ENCODE data around the gene CAPSL.
"Not testable (repeated sequence)": the region's sequence is repeated elsewhere in the genome, so short reads cannot be mapped to it uniquely, and the experiment has no call there.

CAPSL gene

DNA sequence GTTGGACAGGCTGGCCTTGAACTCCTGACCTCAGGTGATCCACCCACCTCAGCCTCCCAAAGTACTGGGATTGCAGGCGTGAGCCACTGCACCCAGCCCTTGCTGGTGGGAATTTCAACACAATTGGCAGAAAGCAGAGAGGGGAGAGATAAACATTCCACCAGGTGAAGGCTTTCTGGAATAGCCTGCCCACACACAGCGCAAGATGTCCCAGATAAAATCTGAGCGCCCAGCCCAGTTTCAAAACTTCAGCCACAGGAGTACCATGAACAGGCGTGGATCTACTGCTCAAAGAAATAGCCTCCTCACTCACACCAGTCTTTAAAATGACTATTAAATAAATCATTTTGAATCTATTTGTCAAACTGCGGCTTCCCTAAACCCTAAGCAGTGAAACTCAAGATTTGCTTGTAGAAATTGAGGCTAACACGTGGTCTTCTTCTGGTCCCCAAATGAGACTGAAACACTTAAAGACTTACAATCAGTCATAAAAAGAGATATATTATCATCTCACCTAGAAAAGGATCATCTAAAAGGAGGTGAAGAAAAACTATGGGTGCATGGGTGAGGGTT is 34.7 kb downstream of the CAPSL start:
- Histone ChIP-seq H3K4me3 (ENCODE audit: low read depth, low read length) (no peak overlapping the region), H3K27me3 (ENCODE audit: control insufficient read depth, insufficient read depth, low read length) (no peaks in the 10 kb centered on the region), H3K9ac (ENCODE audit: low read depth, low read length) (no peak overlapping the region), H3K4me1 (ENCODE audit: control insufficient read depth, insufficient read depth, low read length) (no peaks in the 10 kb centered on the region), H3K9me3 (ENCODE audit: control insufficient read depth, insufficient read depth, low read length) (no peaks in the 10 kb centered on the region), H3K36me3 (ENCODE audit: control insufficient read depth, insufficient read depth, low read length) (no peaks in the 10 kb centered on the region)

GRCh38 chr5:35902046-35902672 is 36.3 kb downstream of the CAPSL start:
- H3K4me1 ChIP-seq (ENCODE audit: control insufficient read depth, insufficient read depth, low read length), result no peaks in the 10 kb centered on the region
- H3K9ac ChIP-seq (ENCODE audit: low read depth, low read length), result no peak overlapping the region

DNA sequence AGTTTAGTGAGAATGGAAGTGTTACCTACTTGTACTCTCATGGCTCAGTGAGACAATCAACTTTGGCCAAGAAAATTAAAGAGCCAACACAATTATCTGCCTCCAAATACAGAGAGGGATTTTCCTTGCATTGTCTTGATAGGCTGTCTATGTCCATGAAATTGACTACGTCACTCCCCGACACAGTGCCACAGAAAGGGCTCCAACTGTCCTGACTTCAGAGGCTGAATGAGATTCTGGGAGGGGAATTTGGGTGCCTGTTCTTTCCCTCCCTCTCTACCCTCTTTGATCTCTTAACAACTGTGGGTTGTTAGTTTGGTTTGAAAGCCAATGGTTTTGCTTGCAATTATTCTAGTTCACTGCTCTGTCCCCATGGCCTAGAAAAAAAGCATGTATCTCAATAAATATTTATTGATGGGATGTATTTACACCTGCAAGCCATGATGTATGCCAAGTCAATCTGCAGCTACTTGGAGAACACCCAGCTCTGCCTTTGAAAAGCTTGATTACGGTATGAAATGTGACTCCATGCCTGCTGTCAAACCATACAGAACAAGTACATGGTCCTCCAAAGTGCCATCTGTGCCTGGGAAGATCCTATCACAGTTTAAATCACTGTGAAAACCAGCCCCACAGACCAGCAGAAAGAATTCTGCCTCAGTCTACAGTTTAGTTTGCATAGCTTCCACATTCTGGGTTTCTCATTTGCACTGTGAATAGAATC is 37.3 kb downstream of the CAPSL start:
- Histone ChIP-seq H3K4me3 (ENCODE audit: low read depth, low read length) (no peak overlapping the region), H3K36me3 (ENCODE audit: control insufficient read depth, insufficient read depth, low read length) (no peaks in the 10 kb centered on the region), H3K4me1 (ENCODE audit: control insufficient read depth, insufficient read depth, low read length) (no peaks in the 10 kb centered on the region), H3K9ac (ENCODE audit: low read depth, low read length) (no peak overlapping the region), H3K27me3 (ENCODE audit: control insufficient read depth, insufficient read depth, low read length) (no peaks in the 10 kb centered on the region), H3K9me3 (ENCODE audit: control insufficient read depth, insufficient read depth, low read length) (no peaks in the 10 kb centered on the region)

More at GRCh38 chr5:35902046-35902672, 36.3 kb downstream of the CAPSL start:
- Histone ChIP-seq H3K9me3 (ENCODE audit: control insufficient read depth, insufficient read depth, low read length) (no peaks in the 10 kb centered on the region), H3K36me3 (ENCODE audit: control insufficient read depth, insufficient read depth, low read length) (no peaks in the 10 kb centered on the region), H3K4me3 (ENCODE audit: low read depth, low read length) (no peak overlapping the region), H3K27me3 (ENCODE audit: control insufficient read depth, insufficient read depth, low read length) (no peaks in the 10 kb centered on the region)

- no peak overlapping the region for H3K9ac ChIP-seq (ENCODE audit: low read depth, low read length)
- H3K27me3 ChIP-seq (ENCODE audit: control insufficient read depth, insufficient read depth, low read length), result no peaks in the 10 kb centered on the region
- no peak overlapping the region for H3K4me3 ChIP-seq (ENCODE audit: low read depth, low read length)
- no peaks in the 10 kb centered on the region for H3K9me3 ChIP-seq (ENCODE audit: control insufficient read depth, insufficient read depth, low read length)
- no peaks in the 10 kb centered on the region for H3K4me1 ChIP-seq (ENCODE audit: control insufficient read depth, insufficient read depth, low read length)
- no peaks in the 10 kb centered on the region for H3K36me3 ChIP-seq (ENCODE audit: control insufficient read depth, insufficient read depth, low read length)
These were observed 38.6 kb downstream of the CAPSL start for GRCh38 chr5:35899800-35900199.

DNA sequence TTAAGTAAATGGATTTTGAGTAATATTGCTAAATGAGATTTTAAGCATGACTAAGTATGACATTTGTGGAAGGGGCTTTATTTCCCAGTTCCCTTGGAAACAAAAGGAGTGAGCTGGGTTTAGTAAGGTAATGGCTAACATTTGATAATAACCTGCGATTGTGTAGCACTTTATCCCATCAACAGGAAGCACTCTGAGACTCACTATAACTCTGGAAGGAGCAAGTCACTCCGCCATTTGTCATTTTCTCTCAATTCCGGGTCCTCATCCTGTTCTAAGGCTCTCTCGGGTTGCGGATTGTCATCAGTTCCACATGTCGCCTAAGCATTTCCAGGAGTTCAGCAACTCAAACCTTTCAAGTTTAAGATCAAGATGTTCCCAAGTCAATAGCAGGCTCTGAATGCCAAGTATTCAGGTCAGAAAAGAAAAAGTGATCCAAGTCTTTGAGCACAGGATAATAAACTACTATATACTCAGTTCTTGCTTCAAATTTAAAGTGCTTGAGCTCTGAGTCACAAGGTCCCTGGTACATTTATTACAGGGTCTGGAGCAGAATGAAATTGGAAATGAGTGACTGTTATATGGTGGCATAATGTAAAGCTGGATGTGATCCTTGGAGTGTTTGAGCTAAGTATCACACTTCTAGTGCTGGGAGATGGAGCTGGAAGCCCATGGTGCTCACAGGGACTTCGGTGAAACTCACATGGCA is 39.3 kb downstream of the CAPSL start:
- H3K27me3 ChIP-seq (ENCODE audit: control insufficient read depth, insufficient read depth, low read length), result no peaks in the 10 kb centered on the region

GRCh38 chr5:35894131-35894530 is 44.3 kb downstream of the CAPSL start:
- H3K27me3 ChIP-seq (ENCODE audit: control insufficient read depth, insufficient read depth, low read length), result no peaks in the 10 kb centered on the region
- H3K4me1 ChIP-seq (ENCODE audit: control insufficient read depth, insufficient read depth, low read length), result peaks cover 1% of the 10 kb centered on the region
- no peak overlapping the region for H3K9ac ChIP-seq (ENCODE audit: low read depth, low read length)
- no peaks in the 10 kb centered on the region for H3K36me3 ChIP-seq (ENCODE audit: control insufficient read depth, insufficient read depth, low read length)
- no peaks in the 10 kb centered on the region for H3K9me3 ChIP-seq (ENCODE audit: control insufficient read depth, insufficient read depth, low read length)
- no peak overlapping the region for H3K4me3 ChIP-seq (ENCODE audit: low read depth, low read length)

More for the DNA sequence above, 39.3 kb downstream of the CAPSL start:
- no peaks in the 10 kb centered on the region for H3K4me1 ChIP-seq (ENCODE audit: control insufficient read depth, insufficient read depth, low read length)
- H3K9me3 ChIP-seq (ENCODE audit: control insufficient read depth, insufficient read depth, low read length), result no peaks in the 10 kb centered on the region
- H3K9ac ChIP-seq (ENCODE audit: low read depth, low read length), result no peak overlapping the region
- no peaks in the 10 kb centered on the region for H3K36me3 ChIP-seq (ENCODE audit: control insufficient read depth, insufficient read depth, low read length)
- no peak overlapping the region for H3K4me3 ChIP-seq (ENCODE audit: low read depth, low read length)

DNA sequence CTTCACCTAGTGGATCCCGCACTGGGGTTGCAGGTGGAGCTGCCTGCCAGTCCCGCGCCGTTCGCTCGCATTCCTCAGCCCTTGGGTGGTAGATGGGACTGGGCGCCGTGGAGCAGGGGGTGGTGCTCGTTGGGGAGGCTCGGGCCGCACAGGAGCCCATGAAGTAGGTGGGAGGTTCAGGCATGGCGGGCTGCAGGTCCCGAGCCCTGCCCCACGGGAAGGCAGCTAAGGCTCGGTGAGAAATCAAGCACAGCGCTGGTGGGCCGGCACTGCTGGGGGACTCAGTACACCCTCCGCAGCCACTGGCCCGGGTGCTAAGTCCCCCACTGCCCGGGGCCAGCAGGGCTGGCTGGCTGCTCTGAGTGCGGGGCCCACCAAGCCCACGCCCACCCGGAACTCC is 45.6 kb downstream of the CAPSL start:
- not testable (repeated sequence) for H3K4me1 ChIP-seq (ENCODE audit: control insufficient read depth, insufficient read depth, low read length); H3K9me3 ChIP-seq (ENCODE audit: control insufficient read depth, insufficient read depth, low read length); H3K36me3 ChIP-seq (ENCODE audit: control insufficient read depth, insufficient read depth, low read length); H3K4me3 ChIP-seq (ENCODE audit: low read depth, low read length); H3K27me3 ChIP-seq (ENCODE audit: control insufficient read depth, insufficient read depth, low read length); H3K9ac ChIP-seq (ENCODE audit: low read depth, low read length)

- Histone ChIP-seq H3K9ac (ENCODE audit: low read depth, low read length) (no peak overlapping the region), H3K36me3 (ENCODE audit: control insufficient read depth, insufficient read depth, low read length) (no peaks in the 10 kb centered on the region)
These were observed 48.1 kb downstream of the CAPSL start for GRCh38 chr5:35890021-35891020.

GRCh38 chr5:35887321-35888100 is 50.9 kb downstream of the CAPSL start:
- Histone ChIP-seq H3K27me3 (ENCODE audit: control insufficient read depth, insufficient read depth, low read length) (no peaks in the 10 kb centered on the region), H3K9me3 (ENCODE audit: control insufficient read depth, insufficient read depth, low read length) (no peaks in the 10 kb centered on the region), H3K4me3 (ENCODE audit: low read depth, low read length) (no peak overlapping the region), H3K4me1 (ENCODE audit: control insufficient read depth, insufficient read depth, low read length) (peaks cover 4% of the 10 kb centered on the region), H3K9ac (ENCODE audit: low read depth, low read length) (no peak overlapping the region), H3K36me3 (ENCODE audit: control insufficient read depth, insufficient read depth, low read length) (no peaks in the 10 kb centered on the region)

More at GRCh38 chr5:35890021-35891020, 48.1 kb downstream of the CAPSL start:
- Histone ChIP-seq H3K4me3 (ENCODE audit: low read depth, low read length) (no peak overlapping the region), H3K27me3 (ENCODE audit: control insufficient read depth, insufficient read depth, low read length) (no peaks in the 10 kb centered on the region), H3K9me3 (ENCODE audit: control insufficient read depth, insufficient read depth, low read length) (no peaks in the 10 kb centered on the region), H3K4me1 (ENCODE audit: control insufficient read depth, insufficient read depth, low read length) (peaks cover 4% of the 10 kb centered on the region)

GRCh38 chr5:35886381-35886780 is 52.0 kb downstream of the CAPSL start:
- Histone ChIP-seq H3K4me3 (ENCODE audit: low read depth, low read length) (no peak overlapping the region), H3K4me1 (ENCODE audit: control insufficient read depth, insufficient read depth, low read length) (peaks cover 4% of the 10 kb centered on the region), H3K9ac (ENCODE audit: low read depth, low read length) (no peak overlapping the region), H3K9me3 (ENCODE audit: control insufficient read depth, insufficient read depth, low read length) (no peaks in the 10 kb centered on the region), H3K27me3 (ENCODE audit: control insufficient read depth, insufficient read depth, low read length) (no peaks in the 10 kb centered on the region), H3K36me3 (ENCODE audit: control insufficient read depth, insufficient read depth, low read length) (no peaks in the 10 kb centered on the region)

Measured in iPS-15b (cell line).